HS-27A (cell line): ENCODE measurements around the gene SIPA1L3.

ENCODE experiments used
- DNase-seq: peaks from one replicate; pipeline ENCODE4 v3.0.0-alpha.2; 2012; ENCODE audit warnings: low read depth, missing footprints

SIPA1L3 gene

DNA sequence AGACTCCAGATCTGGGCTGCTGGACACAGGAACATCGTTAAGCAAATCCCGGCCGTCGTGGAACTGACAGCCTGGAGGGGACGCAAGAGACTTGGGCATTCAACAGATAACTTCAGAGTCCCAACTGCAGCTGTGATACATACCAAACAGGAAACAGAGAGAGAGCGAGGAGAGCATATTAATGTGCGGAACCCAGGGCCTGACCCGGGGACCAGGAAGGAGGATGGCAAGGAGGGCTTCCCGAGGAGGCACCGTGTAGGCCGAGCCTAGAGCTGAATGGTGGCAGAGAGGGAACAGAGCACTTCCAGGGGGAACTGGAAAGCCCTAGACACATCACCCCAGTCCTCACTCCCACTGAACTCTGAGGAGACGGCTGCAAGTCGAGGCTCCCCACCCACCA is 68.1 kb downstream of the SIPA1L3 start:
- DNase-seq: no peak

- DNase-seq: no peak
These were observed 68.8 kb downstream of the SIPA1L3 start for GRCh38 chr19:37975596-37976515.

GRCh38 chr19:37977391-37977790 is 70.4 kb downstream of the SIPA1L3 start:
- no peak for DNase-seq

GRCh38 chr19:37977992-37978391 is 71.0 kb downstream of the SIPA1L3 start:
- DNase-seq: no peak

DNA sequence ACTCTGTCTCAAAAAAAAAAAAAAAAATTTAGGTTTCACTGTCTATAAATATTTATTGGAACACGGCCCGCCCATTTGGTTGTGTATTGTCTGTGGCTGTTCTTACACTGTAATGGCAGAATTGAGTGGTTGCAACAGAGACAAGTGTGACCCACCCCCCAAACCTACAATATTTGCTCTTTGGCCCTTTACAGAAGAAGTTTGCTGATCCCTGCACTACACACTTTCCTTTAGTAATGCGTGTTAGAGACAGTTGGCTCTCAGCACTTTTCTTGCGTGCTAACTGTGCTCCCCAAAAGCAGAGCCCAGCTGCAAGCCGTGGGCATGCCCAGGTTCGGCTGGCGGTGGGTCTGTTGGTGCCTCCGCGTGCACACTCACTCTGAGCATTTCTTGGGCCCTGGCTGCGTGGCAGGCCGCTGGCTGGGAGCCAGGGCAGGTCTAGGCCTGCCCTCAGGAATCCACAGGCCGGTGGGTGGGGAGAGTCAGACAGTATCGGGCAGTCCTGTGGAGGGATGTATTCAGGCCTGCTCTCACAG is 72.6 kb downstream of the SIPA1L3 start:
- DNase-seq: no peak

GRCh38 chr19:37980419-37981170 is 73.6 kb downstream of the SIPA1L3 start:
- DNase-seq: no peak

DNA sequence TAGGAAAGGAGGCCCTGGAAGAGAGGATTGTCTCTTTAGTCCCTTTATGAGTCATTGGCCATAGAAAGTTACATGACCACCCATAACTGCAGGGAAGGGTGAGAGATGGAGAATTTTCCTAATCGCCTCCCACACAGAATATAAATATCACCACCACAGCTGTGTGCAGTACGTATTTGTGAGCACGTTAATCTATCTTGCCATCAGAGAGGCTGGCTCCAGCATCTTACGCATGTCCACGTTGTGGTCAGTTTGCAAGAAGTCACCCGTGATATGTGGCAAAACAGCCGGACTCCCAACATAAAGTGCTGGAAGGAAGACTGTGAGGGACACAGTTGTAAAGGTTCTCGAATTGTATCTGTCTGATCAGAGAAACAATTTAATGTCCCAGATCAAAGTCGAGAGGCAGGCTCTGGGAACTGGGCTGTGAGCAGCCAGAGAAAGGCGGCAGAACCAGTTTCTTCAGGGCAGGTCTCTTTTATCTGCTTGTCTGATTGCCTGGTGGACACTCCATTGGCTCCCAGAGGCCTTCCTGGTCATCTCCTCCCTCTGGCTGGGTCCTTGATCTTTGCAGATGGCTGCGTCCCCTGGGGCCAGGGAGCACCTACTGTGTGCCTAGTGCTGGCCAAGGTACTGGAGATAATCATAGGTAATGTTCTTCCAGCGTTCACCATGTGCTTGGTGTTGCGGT is 74.9 kb downstream of the SIPA1L3 start:
- no peak for DNase-seq

DNA sequence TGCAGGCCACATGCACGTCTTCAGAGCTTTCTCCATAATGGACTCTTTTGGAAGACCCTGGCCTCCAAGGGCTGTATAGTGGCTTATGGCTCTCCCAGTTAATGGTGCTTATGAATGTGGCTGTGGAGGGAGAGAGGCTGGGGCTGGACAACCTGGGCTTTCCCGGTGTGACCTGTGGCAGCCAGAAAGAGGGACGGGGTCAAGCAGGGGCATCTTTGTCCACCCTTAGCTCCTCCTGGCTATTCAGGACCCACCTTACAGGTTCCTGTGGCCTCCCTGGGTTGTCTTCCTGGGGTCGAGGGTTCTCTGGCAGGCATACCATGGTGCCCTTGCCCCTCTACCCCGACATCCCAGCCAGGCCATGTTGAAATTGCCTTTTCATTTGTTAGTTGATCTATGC is 75.6 kb downstream of the SIPA1L3 start:
- DNase-seq: no peak

- no peak for DNase-seq
These were observed 76.1 kb downstream of the SIPA1L3 start for GRCh38 chr19:37983153-37983552.

- DNase-seq: no peak
These were observed 76.9 kb downstream of the SIPA1L3 start for GRCh38 chr19:37983916-37984315.

DNA sequence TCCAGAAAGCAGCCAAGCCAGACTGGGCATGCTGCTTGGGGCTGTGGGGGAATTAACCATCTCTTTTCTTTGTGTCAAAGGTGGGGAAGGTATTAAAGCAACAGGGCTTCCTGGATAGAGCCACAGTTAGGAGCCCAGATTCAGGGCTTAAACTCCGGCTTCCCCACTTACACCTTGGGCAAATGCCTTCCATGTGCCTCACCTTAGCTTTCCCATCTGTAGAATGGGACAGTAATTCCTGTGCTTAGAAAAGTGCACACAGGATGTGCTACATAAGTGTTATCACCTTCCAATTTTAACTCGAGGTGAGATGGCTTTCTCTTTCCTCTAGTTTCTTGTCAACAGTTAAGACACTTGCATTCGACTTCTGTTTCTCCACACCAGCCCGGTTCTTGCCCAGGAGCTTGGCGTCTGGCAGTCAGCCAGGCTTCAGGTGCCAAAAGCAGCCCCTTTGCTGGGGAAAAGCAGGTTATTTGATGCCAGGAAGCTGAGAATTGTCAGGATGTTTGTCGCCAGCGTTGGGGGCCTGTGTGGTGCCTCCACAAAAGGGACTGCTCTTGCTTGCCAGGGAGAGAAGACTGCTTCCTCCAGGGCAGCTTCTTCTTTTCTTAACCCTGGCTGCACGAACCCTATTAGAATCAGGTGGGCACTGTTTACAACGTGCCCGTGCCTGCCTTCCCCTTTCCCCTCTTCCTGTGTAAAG is 79.2 kb downstream of the SIPA1L3 start:
- no peak for DNase-seq

GRCh38 chr19:37987356-37988332 is 80.6 kb downstream of the SIPA1L3 start:
- DNase-seq: no peak

GRCh38 chr19:37988758-37989635 is 82.0 kb downstream of the SIPA1L3 start:
- no peak for DNase-seq

DNA sequence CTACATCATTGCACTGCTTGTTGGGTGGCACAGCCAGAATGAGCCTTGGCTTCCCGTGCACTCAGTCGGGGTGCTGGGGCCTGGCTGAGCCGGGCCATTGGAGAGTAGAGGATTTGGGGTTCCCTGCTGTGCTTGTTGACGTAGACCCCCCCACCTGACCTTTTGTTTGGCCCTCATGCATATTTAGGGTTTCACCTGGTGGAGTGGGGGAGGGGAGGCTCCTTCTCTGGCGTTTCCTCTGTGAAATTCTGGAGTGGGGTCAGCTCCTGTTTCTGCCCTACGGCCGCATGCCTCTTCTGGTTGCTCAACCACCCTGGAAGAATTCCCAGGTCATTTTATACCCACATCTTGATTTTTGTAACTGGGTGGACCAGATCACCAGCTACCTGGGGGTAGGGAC is 82.8 kb downstream of the SIPA1L3 start:
- DNase-seq: no peak

DNA sequence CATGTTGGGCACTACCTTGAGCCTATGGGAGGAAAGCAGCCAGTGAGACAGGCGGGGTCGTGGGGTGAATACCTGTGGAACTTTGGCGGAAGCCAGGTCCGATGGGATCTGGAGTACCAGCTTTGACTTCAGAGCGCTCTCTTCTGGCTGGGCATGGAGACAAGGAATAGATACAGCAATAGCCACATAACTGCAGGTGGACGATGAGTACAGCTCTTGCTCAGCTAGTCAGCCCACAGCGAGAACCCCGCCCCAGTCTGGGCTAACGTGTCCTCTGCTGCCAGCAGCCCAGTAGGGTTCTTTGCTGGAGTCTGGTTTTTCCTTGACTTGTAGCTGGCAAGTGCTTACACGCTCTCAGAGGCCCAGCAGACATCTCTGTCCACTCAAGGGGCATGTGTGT is 83.4 kb downstream of the SIPA1L3 start:
- no peak for DNase-seq

DNA sequence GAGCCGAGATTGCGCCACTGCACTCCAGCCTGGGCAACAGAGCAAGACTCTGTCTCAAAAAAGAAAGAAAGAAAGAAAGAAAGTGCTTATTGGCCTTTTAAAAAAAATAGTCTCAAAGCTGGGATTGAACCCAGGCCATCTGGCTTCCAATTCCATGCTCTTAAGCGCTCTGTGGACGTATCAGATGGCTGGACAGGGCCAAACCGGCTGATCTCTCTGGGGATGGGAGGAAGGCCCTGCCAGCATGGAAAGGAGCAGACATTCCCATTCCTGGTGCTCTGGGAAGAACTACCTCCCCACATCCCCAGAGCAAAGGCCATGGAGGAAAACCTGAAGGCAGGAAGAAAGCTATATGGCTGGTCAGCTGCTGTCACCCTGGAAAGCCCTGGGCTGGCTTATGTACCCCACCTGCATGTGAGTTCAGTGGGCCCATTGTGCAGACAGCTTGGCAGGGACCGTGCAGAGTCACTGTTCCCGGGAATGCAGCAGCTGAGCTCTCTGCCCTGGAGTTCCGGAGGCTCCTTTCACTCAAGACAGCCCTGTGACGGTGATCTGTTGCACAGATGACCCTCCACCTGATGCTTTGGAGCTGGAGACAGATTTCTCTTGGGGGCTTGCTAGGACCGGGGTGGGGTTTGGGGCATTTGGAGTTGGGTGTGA is 84.3 kb downstream of the SIPA1L3 start:
- DNase-seq: no peak

DNA sequence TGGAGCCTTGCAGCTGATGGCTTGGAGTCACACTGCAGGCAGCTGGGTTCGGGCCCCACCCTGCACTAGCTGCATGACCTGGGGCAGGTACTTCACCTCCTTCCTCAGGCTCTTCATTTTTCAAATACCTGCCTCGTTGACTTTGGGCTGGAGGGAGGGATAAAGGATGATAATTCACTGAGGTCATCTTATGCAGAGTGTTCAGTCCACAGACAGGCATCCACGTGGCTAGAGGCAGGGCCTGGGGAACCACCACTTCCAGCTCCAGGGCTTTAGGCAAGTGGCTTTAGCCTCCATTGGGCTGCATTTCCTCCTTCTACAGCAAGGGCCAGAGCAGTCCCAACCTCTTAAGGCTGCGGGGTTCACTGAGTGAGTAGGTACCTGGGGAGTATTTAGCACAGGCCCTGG is 84.8 kb downstream of the SIPA1L3 start:
- no peak for DNase-seq

DNA sequence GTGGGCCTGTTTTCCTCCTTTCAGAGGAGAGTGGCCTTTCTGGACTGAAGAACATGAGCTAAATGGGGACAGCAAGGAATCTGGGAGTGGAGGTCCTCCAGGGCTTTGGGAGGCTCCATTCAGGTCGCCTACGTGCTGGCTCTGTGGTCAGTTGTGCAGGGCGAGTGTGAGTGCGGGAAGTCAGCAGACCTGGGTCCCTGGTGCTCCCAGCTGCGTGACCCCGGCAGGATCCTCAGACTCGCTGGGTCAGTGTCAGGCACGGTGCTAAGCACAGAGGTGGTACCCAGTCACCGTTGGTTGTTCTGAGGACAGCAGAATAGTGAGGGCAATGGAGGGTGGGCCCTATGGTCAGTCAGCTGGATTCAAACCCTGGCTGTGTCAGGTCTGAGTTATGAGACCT is 85.8 kb downstream of the SIPA1L3 start:
- DNase-seq: no peak

GRCh38 chr19:37994823-37995130 is 87.8 kb downstream of the SIPA1L3 start:
- DNase-seq: no peak
